T-cell (primary cell): Measurements from ENCODE around the gene TTLL11. TPM values are rescaled to one million over a fixed set of nuclear protein-coding genes. Genes with fewer than 3 reads are reported as not detected.
A peak's percentile ranks its signal among the peaks of the same experiment; 100 is the strongest.

Experiments used
- ATAC-seq, 4 experiments: fragments of 200-7000 bp in 3 of 4; fragments of 150-1000 bp in 1 of 4; cut with Tn5 transposase; replicated peaks in 1 of 4; 1 replicate in 3 of 4; 2 replicates in 1 of 4; pipeline ENCODE4 v1.10.0; 2021; ENCODE audit warnings: moderate library complexity in 3 of 4, mild to moderate bottlenecking in 2 of 4, moderate number of reproducible peaks in 1 of 4
- CTCF ChIA-PET, 2 donors: fragments of 300-600 bp; sonication (Branson Sonifier 250); formaldehyde crosslinking; loops; one replicate each; lab custom pipeline; 2022; ENCODE audit warnings: antibody characterized with exemption in 2 of 2; lab: Charles Lee
- POLR2A ChIA-PET, 2 donors: fragments of 300-600 bp; sonication (Branson Sonifier 250); formaldehyde crosslinking; loops; one replicate each; lab custom pipeline; 2022; ENCODE audit warnings: antibody characterized with exemption in 2 of 2; lab: Charles Lee
- DNase-seq, 35 experiments: peaks; one replicate each; pipeline versions ENCODE4 v3.0.0 to v3.0.0-alpha.2; 2013 to 2023
- H3K27ac ChIP-seq: one replicate; pipeline ENCODE4 v1.5.1; 2013; ENCODE audit warnings: low read length
- H3K27me3 ChIP-seq, 2 experiments: replicated peaks in 1 of 2; 1 replicate in 1 of 2; 2 replicates in 1 of 2; pipeline versions ENCODE4 v1.6.1 to v1.7.0; 2013; ENCODE audit warnings: low read length in 1 of 2, mixed read lengths in 1 of 2; ENCODE audit not compliant: control insufficient read depth in 2 of 2, insufficient read depth in 2 of 2; ENCODE audit errors: extremely low read depth in 1 of 2
- H3K36me3 ChIP-seq, 2 donors: 1 replicate in 1 of 2; 2 replicates in 1 of 2; pipeline versions ENCODE4 v1.6.1 to v1.7.0; 2013; ENCODE audit warnings: low read length in 1 of 2; ENCODE audit not compliant: control insufficient read depth in 2 of 2, insufficient read depth in 1 of 2; ENCODE audit errors: extremely low read depth in 1 of 2
- H3K4me1 ChIP-seq, 2 experiments: 1 replicate in 1 of 2; 2 replicates in 1 of 2; pipeline versions ENCODE4 v1.6.1 to v1.7.0; 2013; ENCODE audit warnings: low read length in 2 of 2, mixed read lengths in 1 of 2; ENCODE audit not compliant: insufficient read depth in 2 of 2, control insufficient read depth in 1 of 2; ENCODE audit errors: extremely low read depth in 1 of 2
- H3K4me3 ChIP-seq, 2 donors: 1 replicate in 1 of 2; 2 replicates in 1 of 2; pipeline versions ENCODE4 v1.5.1 to v1.7.0; 2013; ENCODE audit warnings: mild to moderate bottlenecking in 2 of 2, low read length in 1 of 2, moderate library complexity in 1 of 2; ENCODE audit not compliant: control insufficient read depth in 1 of 2; ENCODE audit errors: extremely low read depth in 1 of 2
- H3K9me3 ChIP-seq: 2 replicates; pipeline ENCODE4 v1.7.0; 2013
- H3K27ac Mint-ChIP-seq, 2 donors: one replicate each; pipeline ENCODE4 v1.8.0; 2020 to 2021; ENCODE audit warnings: mild to moderate bottlenecking in 2 of 2, mixed read lengths in 2 of 2
- H3K27me3 Mint-ChIP-seq, 2 donors: one replicate each; pipeline ENCODE4 v1.8.0; 2021 to 2022; ENCODE audit warnings: mixed read lengths in 2 of 2
- H3K36me3 Mint-ChIP-seq: one replicate; pipeline ENCODE4 v1.8.0; 2021; ENCODE audit warnings: mixed read lengths
- H3K4me1 Mint-ChIP-seq, 3 donors: one replicate each; pipeline ENCODE4 v1.8.0; 2020 to 2022; ENCODE audit warnings: mixed read lengths in 3 of 3, mild to moderate bottlenecking in 1 of 3
- H3K4me3 Mint-ChIP-seq, 3 donors: one replicate each; pipeline ENCODE4 v1.8.0; 2020 to 2022; ENCODE audit warnings: mild to moderate bottlenecking in 3 of 3, mixed read lengths in 3 of 3, moderate library complexity in 3 of 3
- H3K9me3 Mint-ChIP-seq, 3 donors: one replicate each; pipeline ENCODE4 v1.8.0; 2020 to 2022; ENCODE audit warnings: mixed read lengths in 3 of 3
- WGBS: methylation state at CpG from one replicate; pipeline ENCODE4 v1.1.5; 2013; ENCODE audit warnings: missing lambda C conversion rate; ENCODE audit not compliant: insufficient coverage; 5-methylcytosine and 5-hydroxymethylcytosine counted together
- total RNA-seq, 35 experiments: library from RNA in 6 of 35; stranded (reverse) in 6 of 35; fragments of 120-200 nt in 1 of 35; gene quantifications; one replicate each; pipeline versions ENCODE4 v1.2.1 to v1.2.4 and lab custom pipeline; 2013 to 2026

The TTLL11 gene
- total RNA-seq, 5 donors from 2014 or later (not counting 1 experiment from before 2014, with no cell fraction given): 3.4 to 4.8 (median 4.6) TPM

DNA sequence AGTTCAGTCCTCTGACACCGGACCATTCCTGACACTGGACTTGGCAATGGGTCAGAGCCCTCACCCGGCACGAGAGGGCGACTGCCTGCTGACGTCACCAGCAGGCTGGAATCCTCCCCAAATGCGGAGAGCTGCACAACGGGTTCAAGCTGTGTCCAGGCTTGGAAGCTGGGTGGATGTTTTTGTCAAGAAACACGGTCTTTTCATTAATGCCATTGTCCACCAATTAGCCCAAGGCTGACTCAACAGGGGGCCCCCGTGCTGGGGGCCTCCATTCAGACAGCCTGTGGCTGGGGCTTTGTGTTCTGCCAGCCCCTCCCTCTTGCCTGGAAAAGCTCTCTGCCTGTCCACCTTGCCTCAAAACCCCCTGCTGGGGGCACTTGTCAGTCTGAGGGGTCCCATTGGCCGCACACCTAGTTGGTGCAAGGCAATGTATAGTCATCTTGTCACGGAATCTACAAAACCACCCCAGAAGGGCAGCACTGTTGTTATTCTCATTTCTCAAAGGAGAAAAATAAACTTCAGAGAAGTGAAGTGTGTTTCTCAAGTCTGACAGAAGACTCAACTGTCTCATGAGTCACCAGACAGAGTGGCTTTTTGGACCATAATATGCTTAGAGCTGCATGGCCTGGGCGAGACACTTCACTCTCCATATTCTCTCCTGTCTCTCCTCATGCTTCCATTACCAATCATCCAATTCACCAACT is 41.9 kb upstream of the TTLL11 start:
- CTCF ChIA-PET: no interaction called here
- peaks cover 0 to 2% (median 0%) of the 10 kb centered on the region in 3 donors for H3K4me1 Mint-ChIP-seq
- H3K27ac ChIP-seq: no peak overlapping the region
- no peak overlapping the region for H3K27ac Mint-ChIP-seq
- H3K36me3 Mint-ChIP-seq: no peaks in the 10 kb centered on the region
- H3K4me1 ChIP-seq: no peaks in the 10 kb centered on the region
- H3K9me3 Mint-ChIP-seq: no peaks in the 10 kb centered on the region
- H3K9me3 ChIP-seq: no peaks in the 10 kb centered on the region
- H3K36me3 ChIP-seq: no peaks in the 10 kb centered on the region
- no peak for ATAC-seq
- H3K27me3 ChIP-seq: peaks cover 0 to 14% of the 10 kb centered on the region in 2 experiments
- peaks cover 0 to 10% of the 10 kb centered on the region in 2 donors for H3K27me3 Mint-ChIP-seq
- POLR2A ChIA-PET: no interaction called here
- DNase-seq: no peak
- H3K4me3 ChIP-seq: no peak overlapping the region
- H3K4me3 Mint-ChIP-seq: no peak overlapping the region
- WGBS: 92% methylated on average over 2 of the region's 12 CpGs

DNA sequence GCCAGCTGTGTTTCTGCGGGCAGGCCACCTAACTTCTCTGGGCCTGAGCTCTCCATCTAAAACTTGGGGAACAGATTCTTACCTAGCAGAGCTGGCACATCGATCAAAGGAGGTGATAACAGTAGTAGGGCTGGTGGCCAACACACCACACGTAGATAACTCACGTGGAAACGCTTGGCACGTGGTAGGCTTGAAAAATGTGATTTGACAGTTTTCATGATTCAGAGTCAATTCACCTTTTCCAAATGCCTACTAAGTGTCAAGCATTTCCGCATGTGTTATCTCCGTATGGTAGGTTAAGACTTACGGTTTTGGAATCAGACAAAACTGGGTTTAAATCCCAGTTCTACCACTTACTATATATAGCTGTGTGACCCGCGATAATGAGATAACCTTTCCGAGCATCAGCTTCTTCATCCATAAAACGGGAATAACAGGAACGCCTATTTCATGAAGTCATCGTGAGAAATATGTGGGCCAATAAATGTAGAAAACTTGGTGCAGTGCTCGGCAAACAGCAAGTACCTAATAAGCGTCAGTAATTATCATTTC is 41.0 kb upstream of the TTLL11 start:
- H3K4me1 ChIP-seq: no peaks in the 10 kb centered on the region
- no peaks in the 10 kb centered on the region for H3K9me3 Mint-ChIP-seq
- H3K4me3 ChIP-seq: no peak overlapping the region
- peaks cover 0 to 4% (median 0%) of the 10 kb centered on the region in 3 donors for H3K4me1 Mint-ChIP-seq
- H3K27me3 ChIP-seq: peaks cover 0 to 19% of the 10 kb centered on the region in 2 experiments
- ATAC-seq (no peak), DNase-seq (no peak)
- peaks cover 1 to 10% of the 10 kb centered on the region in 2 donors for H3K27me3 Mint-ChIP-seq
- 96% methylated on average over 5 of the region's 17 CpGs for WGBS
- H3K36me3 ChIP-seq: no peaks in the 10 kb centered on the region
- no peak overlapping the region for H3K27ac ChIP-seq
- no peaks in the 10 kb centered on the region for H3K9me3 ChIP-seq
- POLR2A ChIA-PET: no interaction called here
- H3K36me3 Mint-ChIP-seq: no peaks in the 10 kb centered on the region
- no peak overlapping the region for H3K4me3 Mint-ChIP-seq
- no peak overlapping the region for H3K27ac Mint-ChIP-seq
- CTCF ChIA-PET: interaction anchor here in 1 of 2 donors (2.1 kb wide), 1 partner anchor 11 kb away, joined by 5 read pairs; no protein-coding TSS in a partner anchor

- no peak overlapping the region for H3K27ac Mint-ChIP-seq
Measured at GRCh38 chr9:122133263-122133983, 40.3 kb upstream of the TTLL11 start.

GRCh38 chr9:122132539-122132938 is 39.4 kb upstream of the TTLL11 start:
- Histone ChIP-seq H3K9me3 (no peaks in the 10 kb centered on the region), H3K4me3 (no peak overlapping the region), H3K36me3 (no peaks in the 10 kb centered on the region), H3K27ac (no peak overlapping the region), H3K27me3 (peaks cover 0 to 34% of the 10 kb centered on the region in 2 experiments), H3K4me1 (peaks cover 0 to 12% of the 10 kb centered on the region in 2 experiments)
- ChIA-PET CTCF (interaction anchor here in 1 of 2 donors (2.1 kb wide), 1 partner anchor 10 kb away, joined by 5 read pairs; no protein-coding TSS in a partner anchor), POLR2A (no interaction called here)
- Mint-ChIP-seq H3K4me3 (no peak overlapping the region), H3K4me1 (peaks cover 0 to 17% (median 0%) of the 10 kb centered on the region in 3 donors), H3K27ac (no peak overlapping the region), H3K36me3 (no peaks in the 10 kb centered on the region), H3K27me3 (peaks cover 1 to 10% of the 10 kb centered on the region in 2 donors), H3K9me3 (no peaks in the 10 kb centered on the region)
- no peak for ATAC-seq
- peak in 1 of 35 experiments; percentile 11 for DNase-seq
- WGBS: 100% methylated on average over 1 of the region's 4 CpGs

More at GRCh38 chr9:122133263-122133983, 40.3 kb upstream of the TTLL11 start:
- ChIA-PET POLR2A (no interaction called here), CTCF (interaction anchor here (0.6 to 2.1 kb wide), 2 partner anchors 10 to 1569 kb away, joined by 4 to 5 read pairs; no protein-coding TSS in a partner anchor)
- Mint-ChIP-seq H3K36me3 (no peaks in the 10 kb centered on the region), H3K4me1 (peaks cover 0 to 8% (median 0%) of the 10 kb centered on the region in 3 donors), H3K27me3 (peaks cover 1 to 10% of the 10 kb centered on the region in 2 donors), H3K4me3 (no peak overlapping the region), H3K9me3 (no peaks in the 10 kb centered on the region)
- H3K27me3 ChIP-seq: peaks cover 0 to 25% of the 10 kb centered on the region in 2 experiments
- DNase-seq (peak in 1 of 35 experiments; percentile 7), ATAC-seq (no peak)
- H3K4me3 ChIP-seq: no peak overlapping the region
- no peak overlapping the region for H3K27ac ChIP-seq
- peaks cover 0 to 4% of the 10 kb centered on the region in 2 experiments for H3K4me1 ChIP-seq
- 82% methylated on average over 9 of the region's 12 CpGs for WGBS
- no peaks in the 10 kb centered on the region for H3K36me3 ChIP-seq
- H3K9me3 ChIP-seq: no peaks in the 10 kb centered on the region

GRCh38 chr9:122131401-122132001 is 38.4 kb upstream of the TTLL11 start:
- WGBS: 51% methylated on average over 9 of the region's 21 CpGs
- H3K27me3 ChIP-seq: peaks cover 0 to 45% of the 10 kb centered on the region in 2 experiments
- H3K4me1 Mint-ChIP-seq: peaks cover 2 to 25% (median 3%) of the 10 kb centered on the region in 3 donors
- H3K4me3 ChIP-seq: no peak overlapping the region
- peaks cover 0 to 20% of the 10 kb centered on the region in 2 experiments for H3K4me1 ChIP-seq
- DNase-seq (peak in 1 of 35 experiments; percentile 18), ATAC-seq (no peak)
- H3K9me3 ChIP-seq: no peaks in the 10 kb centered on the region
- H3K36me3 Mint-ChIP-seq: no peaks in the 10 kb centered on the region
- H3K27me3 Mint-ChIP-seq: peaks cover 3 to 12% of the 10 kb centered on the region in 2 donors
- no peaks in the 10 kb centered on the region for H3K9me3 Mint-ChIP-seq
- H3K36me3 ChIP-seq: no peaks in the 10 kb centered on the region
- no peak overlapping the region for H3K27ac Mint-ChIP-seq
- ChIA-PET CTCF (no interaction called here), POLR2A (no interaction called here)
- H3K4me3 Mint-ChIP-seq: no peak overlapping the region
- no peak overlapping the region for H3K27ac ChIP-seq

- H3K4me1 ChIP-seq: peaks cover 0 to 27% of the 10 kb centered on the region in 2 experiments
Measured at GRCh38 chr9:122130837-122131236, 37.7 kb upstream of the TTLL11 start.

More at GRCh38 chr9:122130837-122131236, 37.7 kb upstream of the TTLL11 start:
- no peaks in the 10 kb centered on the region for H3K36me3 Mint-ChIP-seq
- no peaks in the 10 kb centered on the region for H3K9me3 Mint-ChIP-seq
- WGBS: 76% methylated on average over 2 of the region's 4 CpGs
- peaks cover 10 to 18% of the 10 kb centered on the region in 2 donors for H3K27me3 Mint-ChIP-seq
- Histone ChIP-seq H3K36me3 (no peaks in the 10 kb centered on the region), H3K27ac (no peak overlapping the region), H3K4me3 (no peak overlapping the region), H3K9me3 (no peaks in the 10 kb centered on the region), H3K27me3 (peaks cover 0 to 51% of the 10 kb centered on the region in 2 experiments)
- DNase-seq (no peak), ATAC-seq (no peak)
- ChIA-PET POLR2A (no interaction called here), CTCF (no interaction called here)
- H3K27ac Mint-ChIP-seq: peak overlapping the region in 1 of 2 donors; percentile 32
- H3K4me3 Mint-ChIP-seq: no peak overlapping the region
- peaks cover 9 to 32% (median 9%) of the 10 kb centered on the region in 3 donors for H3K4me1 Mint-ChIP-seq
